Astrocyte (in vitro differentiated cells and primary cell): Measurements from ENCODE around the gene SCNN1B. TPM values are rescaled to one million over a fixed set of nuclear protein-coding genes. Genes with fewer than 3 reads are reported as not detected.

Experiments used
- DNase-seq: peaks from one replicate; pipeline ENCODE4 v3.0.0-alpha.2; 2010; ENCODE audit warnings: low read depth
- FAIRE-seq: peaks from 2 replicates; lab custom pipeline; 2011; peaks lifted over from hg19 to GRCh38; lab: Jason Lieb, UNC
- H2AFZ ChIP-seq: 2 replicates; pipeline ENCODE4 v1.6.0; 2012; ENCODE audit warnings: low read depth, low read length, inconsistent platforms
- H3K27ac ChIP-seq: 2 replicates; pipeline ENCODE4 v1.5.1; 2011; ENCODE audit warnings: low read depth, low read length, inconsistent platforms
- H3K27me3 ChIP-seq: 2 replicates; pipeline ENCODE4 v1.6.0; 2011; ENCODE audit warnings: low read length, inconsistent platforms; ENCODE audit not compliant: insufficient read depth
- H3K36me3 ChIP-seq: 2 replicates; pipeline ENCODE4 v1.5.1; 2011; ENCODE audit warnings: low read length, inconsistent platforms; ENCODE audit not compliant: insufficient read depth
- H3K4me1 ChIP-seq: 2 replicates; pipeline ENCODE4 v1.5.1; 2011; ENCODE audit warnings: low read length, inconsistent platforms; ENCODE audit not compliant: insufficient read depth
- H3K4me2 ChIP-seq: 2 replicates; pipeline ENCODE4 v1.6.0; 2012; ENCODE audit warnings: low read length, inconsistent platforms
- H3K4me3 ChIP-seq: 2 replicates; pipeline ENCODE4 v1.5.1; 2011; ENCODE audit warnings: low read depth, mild to moderate bottlenecking, low read length, inconsistent platforms; ENCODE audit not compliant: insufficient read depth
- H3K79me2 ChIP-seq: 2 replicates; pipeline ENCODE4 v1.6.0; 2012; ENCODE audit warnings: mild to moderate bottlenecking, low read length, inconsistent platforms; ENCODE audit not compliant: insufficient read depth
- H3K9ac ChIP-seq: 2 replicates; pipeline ENCODE4 v1.6.0; 2012; ENCODE audit warnings: mild to moderate bottlenecking, low read length, inconsistent platforms
- H3K9me3 ChIP-seq: 2 replicates; pipeline ENCODE4 v1.5.1; 2012; ENCODE audit warnings: low read depth, mild to moderate bottlenecking, low read length, inconsistent platforms; ENCODE audit not compliant: insufficient read depth
- H4K20me1 ChIP-seq: 2 replicates; pipeline ENCODE4 v1.6.0; 2012; ENCODE audit warnings: low read length, inconsistent platforms; ENCODE audit not compliant: insufficient read depth
- H3K27ac Mint-ChIP-seq: one replicate; pipeline ENCODE4 v1.8.0; 2021; ENCODE audit warnings: mild to moderate bottlenecking, mixed read lengths; ENCODE audit not compliant: unreplicated experiment
- H3K27me3 Mint-ChIP-seq: one replicate; pipeline ENCODE4 v1.8.0; 2021; ENCODE audit warnings: low read depth, mixed read lengths; ENCODE audit not compliant: unreplicated experiment
- H3K36me3 Mint-ChIP-seq: one replicate; pipeline ENCODE4 v1.8.0; 2021; ENCODE audit warnings: low read depth, mixed read lengths; ENCODE audit not compliant: unreplicated experiment
- H3K4me1 Mint-ChIP-seq: one replicate; pipeline ENCODE4 v1.8.0; 2021; ENCODE audit warnings: low read depth, mixed read lengths; ENCODE audit not compliant: unreplicated experiment
- H3K4me3 Mint-ChIP-seq: one replicate; pipeline ENCODE4 v1.8.0; 2021; ENCODE audit warnings: mild to moderate bottlenecking, moderate library complexity, mixed read lengths; ENCODE audit not compliant: unreplicated experiment
- H3K9me3 Mint-ChIP-seq: one replicate; pipeline ENCODE4 v1.8.0; 2021; ENCODE audit warnings: mild to moderate bottlenecking, mixed read lengths; ENCODE audit not compliant: unreplicated experiment
- CTCF ChIP-seq: IDR thresholded peaks from 2 replicates; pipeline ENCODE4 v1.5.1; 2011; ENCODE audit warnings: low read depth, mild to moderate bottlenecking, inconsistent platforms, low read length, moderate library complexity; ENCODE audit not compliant: insufficient read depth
- EZH2 ChIP-seq: IDR thresholded peaks from 2 replicates; pipeline ENCODE4 v1.6.1; 2012; ENCODE audit warnings: mild to moderate bottlenecking, low read length, inconsistent platforms; ENCODE audit not compliant: insufficient read depth
- total RNA-seq: library from RNA; stranded (reverse); gene quantifications from 2 replicates; pipeline ENCODE4 v1.2.1, GENCODE V29; 2021

SCNN1B gene
- total RNA-seq, 1 donor from 2014 or later, result not detected

- FAIRE-seq (no peak), DNase-seq (no peak)
- Mint-ChIP-seq H3K27ac (no peak overlapping the region), H3K36me3 (no peaks in the 10 kb centered on the region), H3K4me1 (no peaks in the 10 kb centered on the region), H3K27me3 (peaks cover 9% of the 10 kb centered on the region), H3K9me3 (no peaks in the 10 kb centered on the region), H3K4me3 (no peak overlapping the region)
- H3K27me3 ChIP-seq, result no peaks in the 10 kb centered on the region
- H3K4me2 ChIP-seq, result no peak overlapping the region
- no peak overlapping the region for H2AFZ ChIP-seq
- H4K20me1 ChIP-seq, result no peaks in the 10 kb centered on the region
- H3K4me1 ChIP-seq, result no peaks in the 10 kb centered on the region
- no peak overlapping the region for H3K4me3 ChIP-seq
- no peak for TF ChIP-seq EZH2
- H3K9ac ChIP-seq, result no peak overlapping the region
- H3K36me3 ChIP-seq, result no peaks in the 10 kb centered on the region
- H3K79me2 ChIP-seq, result no peaks in the 10 kb centered on the region
- H3K9me3 ChIP-seq, result no peaks in the 10 kb centered on the region
- no peak overlapping the region for H3K27ac ChIP-seq
Measured at GRCh38 chr16:23323224-23324030, 21.3 kb downstream of the SCNN1B start.

- FAIRE-seq (no peak), DNase-seq (no peak)
- Mint-ChIP-seq H3K9me3 (no peaks in the 10 kb centered on the region), H3K4me1 (no peaks in the 10 kb centered on the region), H3K27me3 (peaks cover 9% of the 10 kb centered on the region), H3K4me3 (no peak overlapping the region), H3K36me3 (no peaks in the 10 kb centered on the region), H3K27ac (no peak overlapping the region)
- no peak overlapping the region for H3K9ac ChIP-seq
- no peaks in the 10 kb centered on the region for H3K4me1 ChIP-seq
- no peaks in the 10 kb centered on the region for H3K9me3 ChIP-seq
- no peaks in the 10 kb centered on the region for H3K36me3 ChIP-seq
- TF ChIP-seq CTCF (no peak), EZH2 (no peak)
- no peak overlapping the region for H3K27ac ChIP-seq
- no peaks in the 10 kb centered on the region for H3K79me2 ChIP-seq
- no peak overlapping the region for H2AFZ ChIP-seq
- no peak overlapping the region for H3K4me3 ChIP-seq
- H3K27me3 ChIP-seq, result no peaks in the 10 kb centered on the region
- H3K4me2 ChIP-seq, result no peak overlapping the region
- H4K20me1 ChIP-seq, result no peaks in the 10 kb centered on the region
Measured at GRCh38 chr16:23324727-23325126, 22.6 kb downstream of the SCNN1B start.

GRCh38 chr16:23327836-23328235 is 25.7 kb downstream of the SCNN1B start:
- TF ChIP-seq CTCF (no peak), EZH2 (no peak)
- DNase-seq (no peak), FAIRE-seq (no peak)
- Histone ChIP-seq H3K4me3 (no peak overlapping the region), H3K79me2 (no peaks in the 10 kb centered on the region), H3K27me3 (no peaks in the 10 kb centered on the region), H3K9me3 (no peaks in the 10 kb centered on the region), H3K4me1 (no peaks in the 10 kb centered on the region), H3K9ac (no peak overlapping the region), H3K27ac (no peak overlapping the region), H4K20me1 (no peaks in the 10 kb centered on the region), H3K4me2 (no peak overlapping the region), H2AFZ (no peak overlapping the region), H3K36me3 (no peaks in the 10 kb centered on the region)
- Mint-ChIP-seq H3K27ac (no peak overlapping the region), H3K36me3 (no peaks in the 10 kb centered on the region), H3K4me1 (no peaks in the 10 kb centered on the region), H3K27me3 (peaks cover 12% of the 10 kb centered on the region), H3K4me3 (no peak overlapping the region), H3K9me3 (no peaks in the 10 kb centered on the region)
